T-helper 2 cell (primary cell): ENCODE measurements around the gene TRAF3IP3.

Experiments
- DNase-seq, 5 experiments: peaks; one replicate each; pipeline versions ENCODE4 v3.0.0 to v3.0.0-alpha.2; 2012 to 2022

The TRAF3IP3 gene

DNA sequence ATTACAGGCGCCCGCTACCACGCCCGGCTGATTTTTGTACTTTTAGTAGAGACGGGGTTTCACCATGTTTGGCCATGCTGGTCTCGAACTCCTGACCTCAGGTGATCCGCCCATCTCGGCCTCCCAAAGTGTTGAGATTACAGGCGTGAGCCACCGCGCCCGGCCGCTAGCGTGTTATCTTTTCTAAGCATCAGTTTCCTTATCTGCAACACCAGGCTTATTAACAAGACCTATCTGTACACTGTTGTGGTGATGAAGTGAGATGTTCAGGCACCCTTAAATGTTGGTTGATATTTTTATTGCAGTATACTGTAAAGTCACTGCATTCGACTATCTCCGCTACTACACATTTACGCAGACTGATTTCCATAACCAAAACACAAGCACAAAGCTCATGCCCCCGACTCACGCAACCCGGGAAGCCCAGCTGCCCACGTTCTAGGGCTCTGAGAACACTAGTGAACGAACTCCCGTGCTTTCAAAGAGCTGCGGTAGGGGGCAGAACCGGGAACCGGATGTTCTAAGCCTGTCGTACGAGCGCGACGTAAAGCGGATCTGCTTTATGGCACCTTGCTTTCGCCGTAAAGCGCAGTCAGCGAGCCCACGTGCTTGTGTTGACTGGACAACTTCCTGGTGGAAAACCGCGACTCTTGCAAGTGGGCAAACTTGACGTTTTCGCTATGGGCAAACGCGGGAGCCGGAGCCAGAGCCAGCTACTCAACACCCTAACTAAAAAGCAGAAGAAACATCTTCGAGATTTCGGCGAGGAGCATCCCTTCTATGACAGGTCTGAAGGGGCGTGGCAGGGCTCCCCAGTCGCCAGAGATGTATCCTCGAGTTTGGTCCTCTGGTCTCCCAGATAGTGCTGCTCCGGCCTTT is 71.8 kb downstream of the TRAF3IP3 start, which contains the start of gene UTP25:
Gene UTP25, plus strand, starts transcription at position 589 of the 879 bp plus-strand sequence. Its CDS starts 92 bp downstream, at position 681.
- peak; percentile 66 to 97 (median 90) for DNase-seq

DNA sequence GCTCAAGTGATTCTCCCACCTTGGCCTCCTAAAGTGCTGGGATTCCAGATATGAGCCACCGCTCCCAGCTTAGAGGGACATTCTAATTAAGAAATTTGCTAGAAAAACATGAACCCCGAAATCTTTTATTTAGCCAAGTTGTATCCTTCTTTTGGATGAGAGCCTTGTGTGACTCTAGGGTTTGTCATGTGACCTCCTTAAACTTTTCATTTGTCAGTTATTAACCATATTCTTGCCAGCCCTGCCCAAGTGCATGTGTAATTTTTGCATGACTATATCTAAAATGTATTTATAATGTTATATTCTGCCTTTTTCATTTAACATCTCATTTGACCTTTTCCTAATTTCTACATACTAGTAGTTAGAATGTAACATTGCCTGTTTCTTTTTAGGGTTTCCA is 73.9 kb downstream of the TRAF3IP3 start:
- no peak for DNase-seq

DNA sequence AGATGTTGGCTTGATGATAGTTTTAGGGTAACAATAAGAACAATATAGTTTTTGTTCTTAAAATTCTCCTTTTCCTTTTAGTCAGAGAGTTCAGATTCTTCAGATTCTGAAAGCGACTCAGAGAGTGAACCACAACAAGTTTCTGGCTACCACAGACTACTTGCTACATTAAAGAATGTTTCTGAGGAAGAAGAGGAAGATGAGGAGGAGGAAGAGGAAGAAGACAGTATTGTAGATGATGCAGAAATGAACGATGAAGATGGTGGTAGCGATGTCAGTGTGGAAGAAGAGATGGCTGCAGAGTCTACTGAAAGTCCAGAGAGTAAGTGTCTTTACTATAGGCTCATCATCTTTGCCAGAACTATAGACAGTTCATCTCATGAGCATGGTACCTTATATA is 74.9 kb downstream of the TRAF3IP3 start:
- DNase-seq: no peak

DNA sequence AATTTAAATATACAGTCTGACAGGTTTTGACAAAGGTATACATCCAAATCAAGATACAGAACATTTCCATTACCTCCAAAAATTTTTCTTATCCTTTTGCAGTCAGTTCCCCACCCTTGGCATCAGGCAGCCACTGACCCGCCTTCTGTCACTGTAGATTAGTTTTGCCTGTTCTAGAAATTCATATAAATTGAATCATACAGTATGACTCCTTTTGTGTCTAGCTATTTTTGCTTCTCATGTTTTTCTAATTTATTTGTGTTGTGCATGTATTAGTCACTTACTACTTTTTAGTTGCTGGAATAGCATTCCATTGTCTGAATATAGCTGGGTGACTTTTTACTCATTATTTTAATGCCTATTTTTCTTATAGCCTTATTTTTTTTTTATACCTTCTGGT is 75.8 kb downstream of the TRAF3IP3 start:
- DNase-seq: no peak
